A549 (cell line): Measurements from ENCODE around the gene ZBTB22. TPM values are rescaled to one million over a fixed set of nuclear protein-coding genes. Genes with fewer than 3 reads are reported as not detected.
A peak's percentile ranks its signal among the peaks of the same experiment; 100 is the strongest.

ENCODE experiments used
- ATAC-seq, 2 experiments: fragments of 200-7000 bp in 1 of 2; fragments of >200 bp in 1 of 2; cut with Nextera tagmentation in 1 of 2; cut with Tn5 transposase in 1 of 2; 3 replicates each; pipeline versions ENCODE4 v1.8.0 to v1.9.1; 2018 to 2020; ENCODE audit warnings: mild to moderate bottlenecking in 1 of 2, moderate library complexity in 1 of 2
- CTCF ChIA-PET: fragments of 300-600 bp; sonication (Branson Sonifier 250); formaldehyde crosslinking; extraction: SDS; loops from one replicate; lab custom pipeline; 2021; ENCODE audit warnings: antibody characterized with exemption, inconsistent platforms; lab: Yijun Ruan, JAX
- POLR2A ChIA-PET: fragments of 350-600 bp; formaldehyde crosslinking; extraction: SDS; loops from one replicate; lab custom pipeline; 2021; ENCODE audit warnings: antibody characterized with exemption, inconsistent platforms; lab: Yijun Ruan, JAX
- DNase-seq, 2 experiments: peaks; one replicate each; pipeline versions ENCODE4 v3.0.0 to v3.0.0-alpha.2; 2011 to 2016; ENCODE audit warnings: low read depth in 1 of 2, low spot score in 1 of 2
- FAIRE-seq: peaks from 2 replicates; lab custom pipeline; 2011; peaks lifted over from hg19 to GRCh38; lab: Jason Lieb, UNC
- H3K27ac ChIP-seq, 2 experiments: fragments of >200 bp; sonication (Bioruptor Twin); formaldehyde crosslinking; 3 replicates each; pipeline ENCODE4 v1.5.1; 2016 to 2017
- H3K4me1 ChIP-seq: fragments of >200 bp; sonication (Bioruptor Twin); formaldehyde crosslinking; 3 replicates; pipeline ENCODE4 v1.6.1; 2016
- H3K4me2 ChIP-seq: fragments of >200 bp; sonication (Bioruptor Twin); formaldehyde crosslinking; 3 replicates; pipeline ENCODE4 v1.6.1; 2016
- H3K4me3 ChIP-seq: fragments of >200 bp; sonication (Bioruptor Twin); formaldehyde crosslinking; 3 replicates; pipeline ENCODE4 v1.5.1; 2016
- H3K9me3 ChIP-seq: fragments of >200 bp; sonication (Bioruptor Twin); formaldehyde crosslinking; 3 replicates; pipeline ENCODE4 v1.6.1; 2016
- BCL3 ChIP-seq: fragments of >200 bp; sonication (Bioruptor Twin); formaldehyde crosslinking; IDR thresholded peaks from 3 replicates; pipeline ENCODE4 v1.6.1; 2016
- FOXS1 ChIP-seq: fragments of 250-450 bp; sonication (Bioruptor Pico); IDR thresholded peaks from 2 replicates; pipeline ENCODE4 v1.5.0; 2020; ENCODE audit warnings: mild to moderate bottlenecking, moderate library complexity
- GATA3 ChIP-seq: IDR thresholded peaks from 2 replicates; pipeline ENCODE4 v1.6.1; 2012; ENCODE audit warnings: borderline replicate concordance
- HOXA7 ChIP-seq: fragments of 250-450 bp; sonication (Bioruptor Pico); IDR thresholded peaks from 2 replicates; pipeline ENCODE4 v1.5.0; 2020; ENCODE audit warnings: mild to moderate bottlenecking, moderate library complexity
- HOXB5 ChIP-seq: fragments of 250-450 bp; sonication (Bioruptor Pico); IDR thresholded peaks from 2 replicates; pipeline ENCODE4 v1.5.0; 2020; ENCODE audit warnings: mild to moderate bottlenecking, moderate library complexity
- JUN ChIP-seq, 2 experiments: fragments of >200 bp; sonication (Bioruptor Twin); formaldehyde crosslinking; IDR thresholded peaks; 2 replicates in 1 of 2; 3 replicates in 1 of 2; pipeline ENCODE4 v1.6.1; 2016 to 2017
- NPAS2 ChIP-seq: fragments of 250-450 bp; sonication (Bioruptor Pico); IDR thresholded peaks from 2 replicates; pipeline ENCODE4 v1.8.0; 2022; ENCODE audit warnings: mild to moderate bottlenecking, moderate library complexity, borderline replicate concordance
- PHF8 ChIP-seq: fragments of 200-600 bp; sonication (generic); IDR thresholded peaks from 2 replicates; pipeline ENCODE4 v1.6.1; 2016; ENCODE audit warnings: low read depth, mild to moderate bottlenecking, antibody characterized with exemption, moderate library complexity, borderline replicate concordance
- POLR2AphosphoS2 ChIP-seq: conservative IDR thresholded peaks from 2 replicates; pipeline ENCODE4 v1.6.1; 2012; ENCODE audit warnings: low read length, improper control_type of control experiment, inconsistent platforms
- RFX5 ChIP-seq: fragments of 450-650 bp; IDR thresholded peaks from 2 replicates; pipeline ENCODE4 v1.7.1; 2014; ENCODE audit warnings: antibody characterized with exemption, mild to moderate bottlenecking, moderate library complexity
- USF2 ChIP-seq: fragments of 450-650 bp; IDR thresholded peaks from 2 replicates; pipeline ENCODE4 v1.6.1; 2014; ENCODE audit warnings: antibody characterized with exemption
- WGBS: methylation state at CpG from one replicate; pipeline ENCODE4 v1.1.6; 2017; ENCODE audit errors: missing lambda C conversion rate; 5-methylcytosine and 5-hydroxymethylcytosine counted together
- polyA plus RNA-seq, 4 experiments: library from polyadenylated mRNA; depleted of rRNA in 3 of 4; stranded (reverse); fragments of >200 nt; fragmentation: RNase III in 1 of 4; extraction: RNeasy Plus Mini Kit Qiagen cat#74134 plus additional on column Dnase treatment in 1 of 4; gene quantifications; 2 replicates in 3 of 4; 3 replicates in 1 of 4; pipeline ENCODE4 v1.2.3, GENCODE V29; 2011 to 2017

Gene ZBTB22
- polyA plus RNA-seq, 2 of the 4 experiments (the other 2 are of a cell fraction): 3.2 to 8.3 TPM

GRCh38 chr6:33314515-33314942, 3.0 kb downstream of the ZBTB22 start:
- POLR2A ChIA-PET: no interaction called here
- TF ChIP-seq NPAS2 (CRISPR knock-in tag): no peak
- TF ChIP-seq USF2: 0 out of 2 replicates have a peak, but pooled peaks have one; percentile 55
- no peak for TF ChIP-seq HOXA7
- 4% methylated on average over 10 of the region's 10 CpGs for WGBS
- FAIRE-seq: no peak
- Histone ChIP-seq H3K9me3 (no peaks in the 10 kb centered on the region), H3K27ac (peak overlapping the region; percentile 93 to 97), H3K4me3 (peak overlapping the region; percentile 74), H3K4me1 (peaks cover 35% of the 10 kb centered on the region), H3K4me2 (peak overlapping the region; percentile 92)
- peak; percentile 65 to 89 for DNase-seq
- ATAC-seq: peak; percentile 54 to 57
- CTCF ChIA-PET: no interaction called here

GRCh38 chr6:33313709-33314514, 3.6 kb downstream of the ZBTB22 start, which contains the start of gene TAPBP:
TAPBP (minus strand) TSS chr6:33314078; CDS start chr6:33314041, 37 bp downstream.
- Histone ChIP-seq H3K9me3 (no peaks in the 10 kb centered on the region), H3K27ac (peak within 1 kb of the TSS; percentile 93 to 97), H3K4me3 (peak within 1 kb of the TSS; percentile 74), H3K4me2 (peak within 1 kb of the TSS; percentile 92), H3K4me1 (peaks cover 31% of the 10 kb centered on the region)
- peak; percentile 8 to 25; a peak in 4 of 6 replicates for ATAC-seq
- ChIA-PET CTCF (interaction anchor here (2.5 to 6.0 kb wide), 2 partner anchors 14 to 34 kb away, joined by 9 to 40 read pairs; partner anchors contain the start of gene RGL2), POLR2A (interaction anchor here (1.1 kb wide), 1 partner anchor 14 kb away, joined by 5 read pairs; no protein-coding TSS in a partner anchor)
- FAIRE-seq: no peak
- DNase-seq: peak; percentile 32 to 44
- TF ChIP-seq PHF8: peak; percentile 27; the same call in 1 of the 2 replicates
- 0 out of 5 replicates have a peak, but pooled peaks of 1 of the 2 experiments have one; percentile 10 for TF ChIP-seq JUN (IDR thresholded peaks at IDR 0.05)
- TF ChIP-seq HOXB5 (CRISPR knock-in tag): no peak
- WGBS: 1% methylated on average over 38 of the region's 47 CpGs

GRCh38 chr6:33313105-33313708, 4.3 kb downstream of the ZBTB22 start:
- peak in 1 of 2 experiments; percentile 16; a peak in 3 of 6 replicates for ATAC-seq
- no peak for DNase-seq
- POLR2A ChIA-PET: interaction anchor here (1.1 kb wide), 1 partner anchor 13 kb away, joined by 5 read pairs; no protein-coding TSS in a partner anchor
- CTCF ChIA-PET: interaction anchor here (0.9 to 6.0 kb wide), 4 partner anchors 13 to 35 kb away, joined by 3 to 40 read pairs (median 9); partner anchors contain the start of gene RGL2
- Histone ChIP-seq H3K4me1 (peaks cover 25% of the 10 kb centered on the region), H3K4me3 (peak overlapping the region; percentile 74), H3K4me2 (peak overlapping the region; percentile 92), H3K9me3 (no peaks in the 10 kb centered on the region), H3K27ac (peak overlapping the region; percentile 93 to 97)
- TF ChIP-seq GATA3 (no peak), BCL3 (no peak), USF2 (no peak), POLR2AphosphoS2 (no peak), FOXS1 (CRISPR knock-in tag) (no peak), RFX5 (no peak), HOXA7 (no peak)
- WGBS: 3% methylated on average over 6 of the region's 33 CpGs
- no peak for FAIRE-seq
